NCI-H226 (cell line): ENCODE data around the gene MND1.

Experiments
- DNase-seq: peaks from one replicate; pipeline ENCODE4 v3.0.0-alpha.2; 2015

Gene MND1, protein sequence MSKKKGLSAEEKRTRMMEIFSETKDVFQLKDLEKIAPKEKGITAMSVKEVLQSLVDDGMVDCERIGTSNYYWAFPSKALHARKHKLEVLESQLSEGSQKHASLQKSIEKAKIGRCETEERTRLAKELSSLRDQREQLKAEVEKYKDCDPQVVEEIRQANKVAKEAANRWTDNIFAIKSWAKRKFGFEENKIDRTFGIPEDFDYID

DNA sequence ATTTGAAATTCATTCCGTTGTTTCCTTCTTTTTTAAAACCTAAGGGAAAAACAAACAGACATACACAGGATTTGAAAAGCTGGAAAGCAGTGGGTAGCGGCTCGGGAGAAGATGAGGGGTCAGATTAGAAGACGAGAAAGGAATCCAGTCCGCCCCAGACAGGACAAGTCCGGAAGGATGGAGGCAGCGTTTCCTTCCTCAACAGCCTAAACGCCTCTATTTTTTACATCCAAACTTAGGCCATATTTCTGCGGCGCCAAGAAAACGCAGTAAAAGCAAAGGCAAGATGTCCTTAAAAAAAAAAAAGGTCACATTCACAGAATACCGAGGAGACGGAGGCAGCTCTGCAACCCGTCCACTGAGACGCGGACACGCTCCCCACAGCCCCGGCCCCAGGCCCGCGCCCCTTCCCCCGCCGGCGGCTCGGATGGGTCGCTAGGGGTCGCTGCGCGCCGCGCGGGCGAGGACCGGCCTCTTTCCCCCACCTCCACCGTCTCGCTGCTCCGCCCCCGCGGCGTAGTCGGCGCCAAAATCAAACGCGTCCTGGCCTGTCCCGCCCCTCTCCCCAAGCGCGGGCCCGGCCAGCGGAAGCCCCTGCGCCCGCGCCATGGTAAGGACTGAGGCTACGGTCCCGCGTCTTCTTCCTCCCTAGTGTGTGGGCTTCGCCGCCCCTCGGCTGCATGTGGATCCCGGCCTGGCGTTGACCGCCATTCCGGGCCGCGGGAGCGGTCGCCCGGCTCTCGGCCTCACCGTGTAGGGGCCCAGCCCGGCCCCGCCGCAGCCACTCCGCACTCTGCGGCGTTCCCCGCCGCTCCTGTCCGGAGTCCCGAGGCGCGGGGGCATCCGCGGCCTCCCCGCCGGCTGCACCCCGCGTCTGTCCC is at the start of gene MND1:
TSS of gene MND1 (plus strand) at position 558 of the 881 bp plus-strand sequence. CDS start at position 608, 50 bp downstream.
- peak; percentile 65 for DNase-seq

DNA sequence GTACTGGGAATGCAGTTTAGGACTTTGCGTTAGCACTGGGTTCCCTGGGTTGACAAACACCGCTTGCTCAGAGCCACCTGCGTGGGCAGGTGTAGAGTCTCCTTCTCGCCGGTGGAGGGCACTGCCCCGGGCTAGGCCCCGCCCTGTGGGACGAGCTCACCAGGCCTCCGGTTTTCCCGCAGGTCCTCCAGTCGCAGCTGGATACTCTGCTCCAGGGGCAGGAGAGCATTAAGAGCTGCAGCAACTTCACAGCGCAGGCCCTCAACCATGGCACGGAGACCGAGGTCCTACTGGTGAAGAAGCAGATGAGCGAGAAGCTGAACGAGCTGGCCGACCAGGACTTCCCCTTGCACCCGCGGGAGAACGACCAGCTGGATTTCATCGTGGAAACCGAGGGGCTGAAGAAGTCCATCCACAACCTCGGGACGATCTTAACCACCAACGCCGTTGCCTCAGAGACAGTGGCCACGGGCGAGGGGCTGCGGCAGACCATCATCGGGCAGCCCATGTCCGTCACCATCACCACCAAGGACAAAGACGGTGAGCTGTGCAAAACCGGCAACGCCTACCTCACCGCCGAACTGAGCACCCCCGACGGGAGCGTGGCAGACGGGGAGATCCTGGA is 49.2 kb upstream of the MND1 start:
- DNase-seq = no peak

DNA sequence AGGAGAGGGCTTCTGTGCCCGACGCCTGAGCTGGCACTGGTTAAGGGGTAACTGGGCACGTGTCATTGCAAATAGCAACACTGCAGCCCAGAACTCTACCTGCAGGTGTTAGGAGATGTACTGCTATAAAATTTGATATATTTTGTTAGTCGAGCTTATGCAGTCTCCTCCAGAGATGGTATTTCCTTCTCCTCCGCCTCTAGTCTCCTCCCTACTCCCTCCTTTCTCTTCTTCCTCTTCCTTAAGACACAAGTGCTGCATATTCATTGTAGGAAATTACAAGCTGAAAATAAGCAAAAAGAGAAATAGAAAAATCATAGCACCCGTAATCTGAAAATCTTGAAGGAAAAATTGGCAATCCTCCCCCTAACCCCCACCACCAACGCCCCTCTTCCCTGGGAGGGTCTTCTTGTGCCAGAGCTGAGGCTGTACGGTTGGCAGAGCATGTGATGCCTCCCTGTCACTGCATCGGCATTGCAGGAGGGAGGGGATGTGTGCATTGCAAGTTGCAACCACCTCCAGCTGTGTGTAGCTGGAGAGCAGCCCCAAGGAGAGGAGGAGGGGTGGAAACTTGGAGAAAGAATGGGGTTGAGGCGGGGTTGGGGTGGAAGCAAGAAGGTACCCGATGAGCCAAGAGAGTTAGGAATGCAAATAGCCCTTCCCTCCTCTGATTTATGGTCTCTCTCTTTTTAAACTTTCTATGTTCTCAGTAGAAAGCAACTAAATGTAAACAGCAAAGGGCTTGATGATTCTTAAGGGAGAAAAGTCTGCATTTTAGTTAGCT is 48.3 kb upstream of the MND1 start:
- no peak for DNase-seq

DNA sequence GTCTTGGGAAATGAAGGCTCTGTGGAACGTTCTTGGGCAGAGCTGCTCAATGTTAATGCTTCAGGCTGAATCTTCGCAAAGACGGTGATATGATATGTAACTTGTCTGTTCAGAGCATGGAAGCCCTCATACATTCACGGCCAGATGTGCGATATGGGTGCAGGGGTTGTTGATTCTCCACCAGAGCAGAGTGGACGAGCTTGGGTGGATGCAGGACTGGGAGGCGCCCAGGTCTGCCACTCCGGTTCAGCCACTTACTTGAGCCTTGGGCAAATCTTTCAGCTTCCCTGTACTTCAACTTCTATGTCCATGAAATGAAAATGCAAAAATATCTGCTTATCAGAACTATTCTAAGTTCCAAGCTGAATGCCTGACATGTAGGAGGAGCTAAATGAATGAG is 47.4 kb upstream of the MND1 start:
- DNase-seq = no peak

DNA sequence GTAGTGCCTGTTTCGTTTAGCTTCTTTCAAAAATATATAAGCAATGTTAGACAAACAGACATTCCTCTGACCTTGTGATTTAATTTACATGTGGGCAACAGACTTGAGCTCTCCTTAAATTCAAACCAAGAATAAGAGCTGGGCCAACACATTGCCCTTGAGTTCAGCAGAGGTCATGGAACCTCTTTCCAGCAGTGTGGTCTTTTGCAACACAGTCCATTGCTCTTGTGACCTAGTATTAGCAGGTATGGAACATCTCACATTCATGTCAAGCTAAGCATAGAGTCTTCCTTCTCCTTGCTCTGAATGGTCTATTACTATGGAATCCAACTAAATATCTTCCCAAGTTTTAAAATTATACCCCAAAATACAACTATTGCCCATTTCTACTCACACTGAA is 33.7 kb upstream of the MND1 start:
- DNase-seq = no peak

DNA sequence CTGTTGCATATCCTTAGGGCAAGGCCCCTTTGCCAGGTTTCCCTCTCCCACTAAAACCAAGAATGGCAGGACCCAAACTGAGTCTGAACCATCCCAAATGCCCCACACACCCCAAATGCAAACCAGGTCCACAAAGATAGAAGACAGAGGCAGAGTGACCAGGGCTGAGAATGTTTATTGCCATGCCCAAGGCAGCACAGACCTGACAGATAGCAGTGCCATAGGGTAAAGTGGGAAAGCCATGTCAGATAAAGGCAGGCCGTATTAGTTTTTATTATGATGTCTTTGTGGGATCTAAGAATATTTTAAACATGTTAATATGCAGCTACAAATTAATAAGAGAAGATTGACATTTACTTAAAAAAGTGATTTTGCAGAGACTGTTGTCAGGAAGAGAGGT is 29.6 kb upstream of the MND1 start:
- DNase-seq = no peak

DNA sequence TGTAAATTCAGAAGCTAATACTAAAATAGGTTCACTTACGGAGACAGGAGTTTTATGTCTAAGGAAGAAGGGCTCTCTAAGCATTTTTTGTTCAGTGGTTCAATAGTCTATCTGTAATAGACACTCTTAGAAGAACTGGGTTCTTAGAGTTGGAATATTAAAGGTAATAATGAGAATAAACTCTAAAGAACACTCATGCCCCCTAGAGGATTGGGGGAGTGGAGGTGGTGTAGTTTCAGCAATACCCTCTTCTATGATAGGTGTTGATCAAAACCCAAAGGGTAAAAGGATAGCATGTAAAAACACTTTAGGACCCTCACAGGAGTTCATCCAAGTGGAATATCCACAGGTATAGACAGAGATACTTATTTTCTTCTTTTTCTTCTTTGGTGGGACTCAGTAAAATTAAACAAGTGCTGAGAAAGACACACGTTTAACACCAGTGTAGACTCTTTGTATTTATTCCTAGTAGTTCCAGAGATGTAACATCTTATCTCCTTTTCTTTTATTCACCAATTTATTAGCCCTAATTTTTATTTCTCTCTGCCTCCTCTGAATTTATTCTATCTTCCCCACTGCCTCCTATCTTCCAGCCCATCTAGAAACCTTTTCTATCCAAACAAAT is 25.7 kb upstream of the MND1 start:
- DNase-seq = no peak

DNA sequence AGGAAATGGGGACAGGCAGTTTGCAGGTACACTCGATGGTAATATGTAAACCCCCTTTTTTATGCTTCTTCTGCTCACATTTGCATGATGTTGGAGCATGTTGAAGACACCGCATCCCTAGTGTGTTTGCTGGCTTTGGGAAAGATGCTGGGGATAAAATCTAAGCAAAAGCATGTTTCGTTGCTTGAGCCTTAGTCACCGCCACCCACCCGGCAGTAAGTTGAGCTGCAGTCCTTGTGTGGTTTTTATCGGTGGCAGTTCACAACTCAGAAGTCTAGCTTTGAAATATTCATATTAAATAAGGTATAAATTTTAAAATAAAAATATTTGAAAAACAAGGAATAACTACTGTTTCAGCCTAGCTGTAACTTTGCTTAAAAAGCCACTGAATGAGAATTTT is 21.7 kb upstream of the MND1 start:
- no peak for DNase-seq

DNA sequence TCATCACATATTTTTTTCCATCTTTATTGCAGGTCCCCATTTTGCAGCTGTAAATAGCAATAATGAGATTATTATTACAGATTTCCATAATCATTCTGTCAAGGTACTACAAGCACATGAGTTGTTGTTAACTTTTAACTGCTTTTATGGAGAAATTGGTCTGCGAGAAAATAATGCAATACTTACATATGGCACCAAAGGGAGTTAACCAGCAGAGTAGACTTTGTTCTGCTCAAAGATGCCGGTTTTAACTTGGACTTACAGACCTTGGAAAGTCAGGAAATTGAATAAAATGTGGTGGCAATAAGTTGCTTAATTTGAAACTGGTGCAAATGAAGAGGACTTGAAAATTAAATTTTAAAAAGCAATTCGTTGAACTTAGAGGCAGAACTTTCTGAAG is 20.4 kb upstream of the MND1 start:
- DNase-seq = no peak

DNA sequence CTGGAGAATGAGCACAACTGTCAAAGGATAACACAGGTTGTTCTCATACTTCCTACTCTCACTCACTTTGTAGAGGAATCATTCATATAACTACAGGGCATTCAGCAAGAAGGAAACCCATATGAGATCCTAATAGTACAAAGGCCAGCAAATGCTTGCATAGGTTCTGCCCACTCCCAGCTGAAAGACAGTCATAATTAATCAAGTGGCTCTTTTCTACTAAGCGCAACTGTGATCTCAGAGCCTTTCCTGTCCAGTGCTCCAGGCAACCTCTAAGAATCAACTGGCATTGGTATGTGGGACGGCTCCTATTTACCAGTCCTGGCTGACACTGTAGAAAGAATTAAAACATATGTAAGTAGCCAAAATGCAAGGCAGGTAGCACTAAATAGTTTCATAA is 18.9 kb upstream of the MND1 start:
- DNase-seq = no peak

DNA sequence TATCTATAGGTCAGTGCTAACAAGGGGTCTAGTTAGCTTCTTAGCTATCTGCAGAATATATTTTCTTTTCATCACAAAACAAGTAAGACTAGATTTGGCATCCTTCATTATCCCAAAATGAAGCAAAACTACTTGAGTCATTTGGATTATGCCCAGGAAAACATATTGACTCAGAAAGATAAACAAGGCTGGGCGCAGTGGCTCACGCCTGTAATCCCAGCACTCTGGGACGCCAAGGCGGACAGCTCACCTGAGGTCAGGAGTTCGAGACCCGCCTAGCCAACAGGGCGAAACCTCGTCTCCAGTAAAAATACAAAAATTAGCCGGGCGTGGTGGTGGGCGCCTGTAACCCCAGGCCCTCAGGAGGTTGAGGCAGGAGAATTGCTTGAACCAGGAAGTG is 18.0 kb upstream of the MND1 start:
- DNase-seq = no peak

DNA sequence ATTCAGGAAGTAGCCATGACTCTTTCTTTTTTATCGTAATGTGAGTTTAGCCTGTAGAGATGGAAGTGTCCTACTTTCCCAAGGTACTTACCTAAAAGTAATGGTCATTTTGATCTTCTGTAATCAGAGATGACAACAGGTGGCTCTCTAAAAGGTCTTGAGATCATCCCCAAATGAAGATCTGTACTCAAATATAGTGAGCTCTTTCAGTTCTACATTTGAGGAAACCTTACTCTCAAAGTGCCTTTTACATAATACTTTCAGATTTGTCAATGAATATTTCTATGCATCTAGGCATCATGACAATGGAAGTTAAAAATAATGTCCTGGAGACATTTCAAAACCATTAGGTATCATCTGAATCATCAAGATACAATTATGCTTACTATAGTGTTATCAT is 17.2 kb upstream of the MND1 start:
- DNase-seq = no peak

DNA sequence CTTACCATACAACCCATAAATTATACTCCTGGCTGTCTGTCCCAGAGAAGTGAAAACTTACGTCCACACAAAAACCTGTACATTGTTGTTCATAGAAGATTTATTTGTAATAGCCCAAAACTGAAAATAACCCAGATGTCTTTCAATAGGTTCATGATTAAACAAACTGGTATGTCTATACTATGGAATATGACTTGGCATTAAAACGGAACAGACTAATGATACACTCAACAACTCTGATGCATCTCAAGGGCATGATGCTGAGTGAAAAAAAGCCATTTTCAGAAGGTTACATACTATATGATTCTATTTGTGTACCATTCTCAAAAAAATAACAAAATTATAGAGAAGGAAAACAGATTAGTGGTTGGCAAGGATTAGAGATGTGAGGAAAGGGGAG is 11.6 kb upstream of the MND1 start:
- no peak for DNase-seq

DNA sequence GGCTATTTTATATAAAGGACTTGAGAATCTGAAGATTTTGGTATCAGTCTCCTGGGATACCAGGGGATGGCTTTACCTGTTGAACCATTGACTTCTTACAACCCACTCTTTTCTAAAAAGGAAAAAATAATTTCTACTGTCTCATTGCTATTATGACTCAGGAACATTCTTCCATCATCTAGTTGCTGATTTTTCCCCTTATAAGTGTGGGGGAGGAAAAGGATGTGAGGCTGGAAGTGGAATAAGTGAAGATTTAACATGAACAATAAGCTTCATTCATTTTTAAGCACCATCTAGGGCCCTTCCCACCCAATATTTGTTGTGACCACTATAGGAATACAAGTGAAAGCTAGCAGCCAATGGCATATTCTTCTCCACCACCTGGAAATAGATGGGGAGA is 10.6 kb upstream of the MND1 start:
- DNase-seq = peak; percentile 17

DNA sequence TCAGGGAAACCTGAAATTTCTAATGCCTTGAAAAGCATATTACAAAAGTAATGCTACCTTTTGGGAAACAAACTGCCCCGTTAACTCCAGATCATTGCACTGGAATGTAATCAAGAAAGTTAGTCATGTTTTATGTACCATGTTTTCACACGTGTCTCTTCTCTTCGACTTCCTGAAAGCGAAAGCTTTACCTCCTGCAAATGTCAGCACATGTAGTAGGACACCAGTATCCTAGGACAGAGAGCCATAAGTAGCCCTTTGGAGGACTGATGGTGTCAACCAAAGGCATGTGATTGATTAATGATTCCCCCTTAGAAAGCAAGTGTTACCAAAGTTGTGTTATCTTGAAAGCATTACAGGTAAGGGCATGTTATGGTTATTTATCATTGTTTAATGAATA is 8.8 kb upstream of the MND1 start:
- DNase-seq = no peak

DNA sequence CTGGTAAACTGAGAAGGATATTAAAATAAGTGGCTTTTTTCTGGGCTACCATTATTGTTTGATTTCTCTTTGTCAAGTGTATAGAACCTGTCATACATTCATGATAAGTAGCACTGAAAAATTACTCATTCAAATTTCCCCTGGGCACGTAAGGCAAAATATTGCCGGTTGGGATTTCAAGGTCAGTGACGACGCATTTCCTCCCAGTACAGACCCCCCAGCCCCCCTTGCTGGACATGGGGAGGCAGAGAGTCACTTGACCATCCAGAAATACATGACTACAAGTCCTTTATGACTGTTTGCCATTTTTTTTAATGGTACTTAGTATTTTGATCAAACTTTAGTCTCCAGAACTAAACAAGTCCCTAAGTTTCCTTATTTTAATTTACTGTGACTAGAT is 6.8 kb upstream of the MND1 start:
- no peak for DNase-seq

DNA sequence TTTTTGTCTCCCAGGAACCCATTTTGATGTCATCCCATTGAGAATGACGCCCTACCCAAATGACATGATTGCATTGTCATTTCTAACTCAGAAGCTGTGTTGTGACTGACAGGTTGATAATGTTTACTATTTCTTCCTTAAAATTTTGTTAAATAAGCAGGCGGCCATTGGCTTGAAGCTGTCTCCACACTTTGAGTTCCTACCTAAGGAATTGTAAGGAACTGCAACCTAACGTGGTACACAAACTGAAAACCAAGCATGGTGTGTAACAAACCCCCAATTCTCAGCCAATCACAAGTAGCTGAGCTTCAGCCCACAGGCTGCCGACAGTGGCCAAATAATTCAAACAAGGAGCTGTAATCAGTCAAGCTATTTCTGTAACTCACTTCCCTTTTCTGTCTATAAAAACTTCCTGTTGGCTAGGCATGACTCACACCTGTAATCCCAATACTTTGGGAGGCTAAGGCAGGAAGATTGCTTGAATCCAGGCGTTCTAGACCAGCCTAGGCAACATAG is 2.9 kb upstream of the MND1 start:
- peak; percentile 70 for DNase-seq

DNA sequence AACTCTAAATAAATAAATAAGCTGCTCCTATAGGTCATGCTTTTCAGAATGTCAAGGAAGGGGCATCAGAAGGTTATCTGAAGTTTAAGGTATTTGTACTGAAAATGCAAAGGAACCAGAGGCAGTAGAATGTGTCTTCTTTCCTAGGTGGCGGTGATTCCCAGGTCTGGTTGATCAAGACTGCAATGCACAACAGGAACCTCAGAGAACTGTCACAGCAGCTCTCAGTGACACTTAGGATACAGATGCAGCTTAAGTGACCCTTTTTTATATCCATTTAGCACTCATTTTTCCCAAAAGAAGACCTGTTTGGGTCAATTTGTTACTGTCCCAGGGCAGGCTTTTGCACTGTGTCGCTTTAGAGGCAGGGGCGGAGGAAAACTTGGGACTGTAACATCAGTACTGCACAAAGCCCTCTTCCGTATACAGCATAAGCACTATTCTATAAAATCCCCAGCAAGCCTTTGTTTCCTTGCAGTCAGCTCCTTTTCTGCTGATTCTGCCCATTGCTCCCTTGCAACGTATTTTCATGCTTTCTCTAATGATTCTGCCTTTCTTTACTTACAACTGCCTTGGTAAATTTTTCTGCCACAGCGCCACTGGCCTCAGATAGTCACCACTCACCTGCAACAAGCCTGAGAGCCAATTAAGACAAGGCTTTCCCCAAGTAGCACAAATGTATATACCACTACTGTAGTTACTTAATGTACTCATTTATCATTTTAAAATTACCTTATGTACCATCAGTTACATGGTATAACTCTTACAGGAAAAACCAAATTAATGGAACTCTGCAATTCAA is 1.5 kb upstream of the MND1 start:
- no peak for DNase-seq

DNA sequence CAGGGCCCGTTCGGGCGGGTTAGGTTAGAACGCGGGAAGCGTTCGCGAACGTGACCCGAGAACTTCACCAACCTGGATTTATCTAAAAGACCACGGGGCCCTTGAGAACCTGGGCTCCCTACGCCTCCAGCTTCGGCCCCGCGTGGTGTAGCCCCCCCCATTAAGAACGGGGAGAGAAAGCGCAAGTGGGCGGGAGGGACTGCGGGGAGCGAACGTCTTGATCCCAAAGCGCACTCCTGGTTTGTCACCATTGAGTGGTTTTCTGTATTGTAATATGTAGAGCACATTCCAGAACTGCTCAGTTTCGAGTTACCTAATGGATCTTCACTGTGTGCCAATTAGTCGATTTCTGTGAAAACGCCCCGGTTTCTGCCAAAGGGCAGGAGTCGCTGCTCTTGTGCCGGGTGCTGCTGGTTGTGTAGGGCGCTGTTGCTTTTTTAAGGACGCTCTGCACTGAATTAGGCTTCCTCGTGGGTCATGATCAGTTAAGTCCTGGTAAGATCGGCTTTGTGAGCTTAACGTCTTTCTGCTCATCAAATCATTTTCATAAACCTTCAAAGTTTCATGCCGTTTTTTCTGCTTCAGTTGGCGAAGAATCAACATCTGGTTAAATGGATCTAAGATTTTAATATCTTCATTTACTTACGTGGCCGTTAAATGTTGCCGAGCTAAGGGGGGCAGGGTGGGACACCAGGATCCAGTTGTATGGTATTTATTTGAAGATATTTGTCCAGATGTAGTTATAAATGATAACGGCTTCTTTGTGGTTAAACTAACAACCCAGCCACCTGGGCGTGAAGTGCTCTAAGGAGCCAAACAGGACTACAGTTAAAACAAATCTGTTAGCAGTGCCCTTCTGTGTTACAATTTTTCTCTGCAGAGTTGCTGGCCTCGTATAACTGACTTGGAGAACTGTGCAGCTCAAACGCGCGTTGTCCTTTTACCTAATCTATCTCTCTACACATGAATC is 809 bp downstream of the MND1 start:
- DNase-seq = no peak

DNA sequence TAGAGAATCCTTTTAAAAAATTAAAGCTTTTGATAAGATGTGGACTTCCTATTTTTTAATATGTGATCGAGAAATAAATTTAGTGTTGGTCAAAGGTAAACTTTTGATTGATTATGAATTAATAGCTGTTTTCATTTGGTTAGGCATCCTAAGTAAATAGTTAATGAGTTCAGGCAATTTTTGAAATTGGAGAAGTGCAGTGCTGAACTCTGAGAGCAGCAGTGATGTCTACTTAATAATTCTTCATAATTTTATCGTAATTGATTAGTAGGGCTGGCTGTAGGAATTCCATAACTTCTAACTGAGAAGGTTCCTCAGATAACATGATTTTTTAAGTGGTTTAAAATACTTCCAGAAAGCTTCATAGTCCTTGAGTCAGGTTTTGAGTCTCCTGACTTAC is 1.5 kb downstream of the MND1 start:
- no peak for DNase-seq

DNA sequence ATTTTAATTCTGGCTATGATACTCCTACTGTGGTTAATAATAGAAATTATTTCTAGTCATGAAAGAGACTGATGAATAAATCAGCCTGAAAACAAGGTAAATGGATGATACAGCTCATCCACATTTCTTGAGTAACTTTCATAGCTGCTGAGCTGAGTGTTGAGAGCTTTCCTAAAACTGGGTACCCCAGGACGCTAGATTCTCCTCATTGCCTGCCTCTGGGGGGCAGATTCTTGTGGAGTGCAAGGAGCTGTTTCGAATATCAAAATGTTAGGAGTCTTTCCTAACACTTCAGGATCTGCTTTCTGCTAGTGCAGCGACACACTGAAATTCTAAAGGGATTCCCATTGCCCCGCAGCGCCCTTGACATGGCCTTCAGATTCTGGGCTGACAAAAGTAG is 2.1 kb downstream of the MND1 start:
- DNase-seq = no peak
